HG03469 (cell line): ENCODE measurements around the gene PTPN3.
A peak's percentile ranks its signal among the peaks of the same experiment; 100 is the strongest.

Source experiments
- ATAC-seq: cut with Tn5 transposase; IDR thresholded peaks from one replicate; pipeline ENCODE4 v1.9.1; 2021; ENCODE audit warnings: mild to moderate bottlenecking, moderate library complexity, moderate number of reproducible peaks; ENCODE audit not compliant: unreplicated experiment

The PTPN3 gene

GRCh38 chr9:109455391-109455790, 42.7 kb downstream of the PTPN3 start:
- no peak for ATAC-seq

DNA sequence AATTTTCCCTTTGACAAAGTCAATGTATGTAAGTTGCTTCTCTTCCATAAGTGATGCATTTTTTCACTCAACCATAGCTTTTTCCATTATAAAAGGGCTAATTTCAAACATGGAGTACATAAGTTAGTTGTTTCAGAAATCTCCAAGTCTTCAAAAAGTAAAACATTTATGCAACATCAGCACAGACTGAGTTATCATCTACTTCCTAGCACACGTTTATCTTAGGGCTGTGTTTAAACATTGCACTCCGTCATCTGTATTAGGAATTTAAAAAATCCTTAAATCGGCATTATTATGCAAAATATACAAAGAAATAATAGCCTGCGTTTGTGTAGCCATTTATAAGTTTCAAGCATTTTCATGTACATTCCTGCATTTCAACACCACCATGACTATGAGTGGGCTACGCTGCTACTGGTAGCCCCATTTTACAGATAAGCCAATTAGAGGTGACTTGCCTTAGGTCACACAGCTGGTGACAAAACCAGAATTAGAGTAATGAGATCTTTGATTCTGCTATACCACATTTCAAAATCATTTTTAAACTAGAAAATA, 43.4 kb downstream of the PTPN3 start:
- no peak for ATAC-seq

- no peak for ATAC-seq
Measured at GRCh38 chr9:109454041-109454440, 44.1 kb downstream of the PTPN3 start.

GRCh38 chr9:109453210-109453842, 44.8 kb downstream of the PTPN3 start:
- ATAC-seq, result no peak

- ATAC-seq, result no peak
Measured at GRCh38 chr9:109452761-109453160, 45.3 kb downstream of the PTPN3 start.

- ATAC-seq, result no peak
Measured at GRCh38 chr9:109451311-109452025, 46.6 kb downstream of the PTPN3 start.

DNA sequence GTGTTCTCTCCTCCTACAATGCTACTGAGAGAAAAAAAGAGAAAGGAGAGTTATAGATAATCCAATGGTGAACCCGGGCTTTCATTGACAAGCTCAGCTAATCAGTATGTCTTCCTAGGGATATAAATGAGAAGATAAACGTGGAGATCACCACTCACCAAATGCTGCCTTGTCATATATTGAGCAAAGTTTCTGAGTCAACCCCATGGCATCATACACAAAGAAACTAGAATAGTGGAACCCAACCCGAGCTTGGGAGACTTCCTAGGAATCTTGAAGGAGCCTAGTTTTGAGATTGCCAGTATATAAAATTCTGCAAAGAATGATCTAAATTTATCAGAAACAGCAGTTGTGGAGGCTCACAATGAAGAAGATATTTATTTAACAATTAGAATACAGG, 47.8 kb downstream of the PTPN3 start:
- ATAC-seq, result no peak

- ATAC-seq, result no peak
Measured at GRCh38 chr9:109449036-109449798, 48.9 kb downstream of the PTPN3 start.

GRCh38 chr9:109448223-109448622, 49.9 kb downstream of the PTPN3 start:
- ATAC-seq, result no peak

DNA sequence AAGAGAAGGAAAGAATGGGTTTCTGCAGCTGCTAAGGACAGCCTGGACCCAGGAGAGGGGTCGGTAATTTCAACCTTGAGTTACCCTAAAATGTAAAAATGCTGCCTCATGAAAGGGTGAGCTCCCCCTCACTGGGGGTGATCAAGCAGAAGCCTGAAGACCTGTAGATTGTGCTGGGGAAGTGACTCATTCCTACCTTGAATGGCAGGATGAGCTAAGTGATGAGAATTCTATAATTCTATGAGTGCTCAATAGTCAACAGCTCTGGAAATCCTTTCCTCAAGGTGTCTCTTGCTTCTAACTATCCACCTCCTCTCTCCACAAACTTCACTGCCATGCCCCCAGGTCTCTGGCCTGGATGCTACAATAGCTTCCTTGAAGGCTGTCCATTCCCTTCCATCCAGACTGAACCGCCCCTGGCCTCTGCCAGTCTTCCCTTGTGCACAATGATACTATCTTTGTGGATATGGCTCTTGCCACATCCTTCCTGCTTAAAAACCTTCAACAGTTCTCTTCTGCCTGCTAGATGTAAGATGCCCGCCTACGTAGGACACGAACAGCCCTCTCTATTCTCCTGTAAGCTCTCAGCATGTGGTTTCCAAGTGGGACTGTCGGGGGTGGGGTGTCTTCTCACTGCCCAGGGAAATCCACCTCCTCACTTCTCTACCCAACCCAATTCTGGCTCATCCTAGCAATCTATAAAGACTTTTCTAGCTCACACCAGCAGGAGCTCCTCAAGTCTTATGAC, 50.6 kb downstream of the PTPN3 start:
- no peak for ATAC-seq

- no peak for ATAC-seq
Measured at GRCh38 chr9:109444771-109445320, 53.3 kb downstream of the PTPN3 start.

DNA sequence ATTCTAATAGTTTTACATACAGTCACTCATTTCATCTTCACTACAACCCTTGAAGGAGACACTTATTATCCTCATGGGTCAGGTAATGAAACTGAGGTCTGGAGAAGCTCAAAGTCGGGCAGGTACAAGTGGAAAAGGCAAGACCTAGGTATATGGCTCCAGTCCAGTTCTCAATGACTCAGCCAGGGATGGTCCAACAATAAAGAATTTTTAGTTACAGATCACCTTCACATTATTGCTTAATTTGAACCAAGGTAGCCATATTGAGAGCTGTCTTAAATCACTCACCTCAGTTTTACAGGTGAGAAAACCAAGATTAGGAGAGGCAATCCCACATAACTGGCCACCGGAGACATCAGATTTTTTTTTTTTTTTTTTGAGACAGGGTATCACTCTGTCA, 55.4 kb downstream of the PTPN3 start:
- no peak for ATAC-seq

- no peak for ATAC-seq
Measured at GRCh38 chr9:109441296-109441695, 56.8 kb downstream of the PTPN3 start.

DNA sequence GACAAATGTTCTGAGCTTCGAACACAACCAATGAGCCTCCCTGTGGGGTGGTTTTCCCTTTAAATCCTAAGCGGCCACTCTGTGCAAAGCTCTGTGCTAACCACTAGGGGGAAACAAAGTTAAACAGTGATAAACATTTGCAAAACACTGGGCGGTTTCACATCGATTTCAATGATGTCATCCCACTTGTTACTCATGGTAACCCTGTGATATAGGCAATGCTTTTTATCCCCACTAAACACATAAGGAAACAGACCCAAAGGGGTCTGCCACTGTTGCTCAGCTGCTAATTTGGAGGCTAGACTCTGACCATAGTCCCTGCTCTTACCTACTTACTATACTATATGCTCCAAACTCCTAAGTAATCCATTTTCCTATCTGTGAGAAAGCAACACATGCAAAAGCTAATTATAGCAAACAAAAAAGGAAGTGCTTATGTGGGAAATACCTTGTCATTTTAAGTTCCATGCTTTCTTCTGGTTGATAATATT, 57.3 kb downstream of the PTPN3 start:
- peak; percentile 93 for ATAC-seq

DNA sequence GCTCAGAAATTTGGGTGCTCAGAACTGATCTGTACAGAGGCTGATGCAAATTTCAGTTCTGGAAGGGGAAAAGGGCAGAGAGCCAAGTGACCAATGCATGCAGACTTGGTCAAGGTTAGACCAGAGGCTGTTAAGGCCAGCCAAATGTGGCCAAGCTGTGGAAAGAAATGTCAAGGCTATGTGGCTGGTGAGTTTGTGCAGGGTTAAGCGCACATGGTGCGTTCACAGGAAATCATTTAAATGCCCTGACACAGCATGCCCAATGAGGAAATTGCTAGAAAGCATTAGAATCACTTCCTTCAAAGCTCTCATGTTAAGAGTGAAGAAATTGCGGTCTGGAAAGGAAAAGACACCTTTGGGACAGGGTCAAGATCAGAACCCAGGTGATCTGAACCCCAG, 58.0 kb downstream of the PTPN3 start:
- ATAC-seq, result peak; percentile 18

DNA sequence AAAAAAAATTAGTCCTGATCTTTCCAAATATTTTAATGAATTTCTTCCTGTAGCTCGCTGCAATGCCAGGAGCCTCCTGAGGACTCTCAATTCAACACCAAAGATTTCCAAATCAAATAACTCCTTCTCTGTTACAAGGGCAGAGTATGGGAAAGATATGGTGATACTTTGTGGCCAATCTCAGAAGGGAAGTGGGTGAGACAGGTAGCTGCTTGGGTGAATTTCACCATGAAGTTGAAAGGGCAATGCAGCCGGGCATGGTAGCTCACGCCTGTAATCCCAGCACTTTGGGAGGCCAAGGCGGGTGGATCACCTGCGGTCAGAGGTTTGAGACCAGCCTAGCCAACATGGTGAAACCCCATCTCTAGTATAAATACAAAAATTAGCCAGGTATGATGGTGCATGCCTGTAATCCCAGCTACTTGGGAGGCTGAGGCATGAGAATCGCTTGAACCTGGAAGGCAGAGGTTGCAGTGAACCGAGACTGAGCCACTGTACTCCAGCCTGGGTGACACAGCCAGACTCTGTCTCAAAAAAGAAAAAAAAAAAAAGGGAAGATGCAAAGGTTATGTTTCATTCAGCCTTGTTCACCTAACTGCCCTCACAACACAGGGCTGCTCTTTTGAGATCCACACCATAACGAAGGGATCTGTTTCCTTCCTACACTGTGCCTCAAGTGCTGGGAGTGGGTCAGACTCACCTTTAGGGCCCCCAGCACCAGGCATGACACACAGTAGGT, 58.6 kb downstream of the PTPN3 start:
- ATAC-seq, result no peak

DNA sequence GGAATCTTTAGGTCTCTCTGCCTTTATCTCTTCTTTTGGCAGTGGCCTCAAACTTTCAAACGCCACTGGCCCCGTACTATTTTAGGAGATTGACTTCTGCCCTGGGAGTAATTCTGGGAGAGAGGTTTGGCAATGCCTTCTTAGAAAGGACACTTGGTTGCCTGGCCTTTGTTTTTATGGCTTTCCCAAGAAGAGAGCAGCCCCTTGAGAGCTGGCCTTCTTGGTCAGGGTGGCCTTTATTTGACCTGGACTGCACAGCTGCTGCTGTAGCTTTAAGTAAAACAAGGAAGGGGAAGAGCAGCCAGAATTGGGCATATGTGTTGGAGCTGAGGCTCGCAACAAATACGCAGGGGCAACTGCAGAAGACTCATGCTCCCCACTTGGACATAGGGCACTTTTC, 60.8 kb downstream of the PTPN3 start:
- no peak for ATAC-seq

- ATAC-seq, result no peak
Measured at GRCh38 chr9:109436071-109436470, 62.0 kb downstream of the PTPN3 start.

DNA sequence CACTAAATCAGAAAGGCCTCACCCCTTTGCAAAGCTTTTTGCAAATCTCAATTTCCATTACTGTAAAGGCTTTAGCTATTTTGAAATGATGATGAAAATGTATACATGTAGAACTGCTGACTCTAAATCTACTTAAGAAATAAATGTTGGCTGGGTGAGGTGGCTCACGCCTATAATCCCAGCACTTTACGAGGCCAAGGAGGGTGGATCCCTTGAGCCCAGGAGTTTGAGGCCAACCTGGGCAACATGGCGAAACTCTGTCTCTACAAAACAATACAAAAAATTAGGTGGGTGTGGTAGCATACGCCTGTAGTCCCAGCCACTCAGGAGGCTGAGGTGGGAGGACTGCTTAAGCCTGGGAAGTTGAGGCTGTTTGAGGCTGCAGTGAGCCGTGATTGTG, 64.6 kb downstream of the PTPN3 start:
- no peak for ATAC-seq

DNA sequence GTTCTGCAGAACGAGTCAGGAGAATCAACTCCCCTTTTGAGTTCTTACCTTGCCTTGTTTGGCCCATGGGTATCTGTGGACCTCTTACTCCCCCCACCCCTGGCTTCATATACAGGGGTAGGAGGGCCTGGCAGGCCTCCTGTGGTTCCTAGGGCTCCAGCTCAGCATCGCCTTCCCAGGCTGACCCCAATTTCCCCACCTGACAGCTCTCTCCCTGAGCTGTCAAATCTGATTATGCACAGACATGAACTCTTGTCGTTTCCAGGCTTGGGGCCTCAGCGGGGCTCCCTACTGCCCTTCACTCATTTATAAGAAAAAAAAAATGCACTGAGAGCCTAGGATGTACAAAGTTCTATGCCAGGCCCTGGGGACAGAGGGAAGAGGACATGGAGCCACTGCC, 67.9 kb downstream of the PTPN3 start:
- no peak for ATAC-seq
